ENCODE data around the gene FLAD1.

- no peak for TF ChIP-seq POLR2A (IDR thresholded peaks at IDR 0.05)
- TF ChIP-seq, protein P1, sequence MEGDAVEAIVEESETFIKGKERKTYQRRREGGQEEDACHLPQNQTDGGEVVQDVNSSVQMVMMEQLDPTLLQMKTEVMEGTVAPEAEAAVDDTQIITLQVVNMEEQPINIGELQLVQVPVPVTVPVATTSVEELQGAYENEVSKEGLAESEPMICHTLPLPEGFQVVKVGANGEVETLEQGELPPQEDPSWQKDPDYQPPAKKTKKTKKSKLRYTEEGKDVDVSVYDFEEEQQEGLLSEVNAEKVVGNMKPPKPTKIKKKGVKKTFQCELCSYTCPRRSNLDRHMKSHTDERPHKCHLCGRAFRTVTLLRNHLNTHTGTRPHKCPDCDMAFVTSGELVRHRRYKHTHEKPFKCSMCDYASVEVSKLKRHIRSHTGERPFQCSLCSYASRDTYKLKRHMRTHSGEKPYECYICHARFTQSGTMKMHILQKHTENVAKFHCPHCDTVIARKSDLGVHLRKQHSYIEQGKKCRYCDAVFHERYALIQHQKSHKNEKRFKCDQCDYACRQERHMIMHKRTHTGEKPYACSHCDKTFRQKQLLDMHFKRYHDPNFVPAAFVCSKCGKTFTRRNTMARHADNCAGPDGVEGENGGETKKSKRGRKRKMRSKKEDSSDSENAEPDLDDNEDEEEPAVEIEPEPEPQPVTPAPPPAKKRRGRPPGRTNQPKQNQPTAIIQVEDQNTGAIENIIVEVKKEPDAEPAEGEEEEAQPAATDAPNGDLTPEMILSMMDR (IDR thresholded peaks at IDR 0.05), result no peak
Measured at GRCh38 chr1:154983776-154984466, 777 bp downstream of the FLAD1 start.
